WTC11 (cell line): ENCODE data around the gene FRMD4A. TPM values are rescaled to one million over a fixed set of nuclear protein-coding genes. Genes with fewer than 3 reads are reported as not detected.
A peak's percentile ranks its signal among the peaks of the same experiment; 100 is the strongest.

Source experiments
- ATAC-seq: fragments of 200-7000 bp; cut with Tn5 transposase; 2 replicates; pipeline ENCODE4 v1.10.0; 2021; ENCODE audit warnings: mild to moderate bottlenecking, moderate library complexity
- CTCF ChIA-PET: fragments of 300-600 bp; sonication (Branson Sonifier 250); formaldehyde crosslinking; loops from one replicate; lab custom pipeline; 2021; ENCODE audit warnings: antibody characterized with exemption; lab: Charles Lee
- POLR2A ChIA-PET: fragments of 350-600 bp; sonication (Branson Sonifier 250); formaldehyde crosslinking; loops from one replicate; lab custom pipeline; 2021; ENCODE audit warnings: antibody characterized with exemption; lab: Charles Lee
- DNase-seq: peaks from one replicate; pipeline ENCODE4 v3.0.0; 2021; ENCODE audit warnings: low spot score
- H3K27ac Mint-ChIP-seq: 2 replicates; pipeline ENCODE4 v1.8.0; 2021; ENCODE audit warnings: mixed read lengths
- H3K27me3 Mint-ChIP-seq: 2 replicates; pipeline ENCODE4 v1.8.0; 2021; ENCODE audit warnings: low read depth, mild to moderate bottlenecking, moderate library complexity, mixed read lengths
- H3K36me3 Mint-ChIP-seq: 2 replicates; pipeline ENCODE4 v1.8.0; 2021; ENCODE audit warnings: mixed read lengths
- H3K4me1 Mint-ChIP-seq: 2 replicates; pipeline ENCODE4 v1.8.0; 2022; ENCODE audit warnings: mixed read lengths
- H3K4me3 Mint-ChIP-seq: 2 replicates; pipeline ENCODE4 v1.8.0; 2021; ENCODE audit warnings: mild to moderate bottlenecking, moderate library complexity, mixed read lengths
- H3K9me3 Mint-ChIP-seq: 2 replicates; pipeline ENCODE4 v1.8.0; 2021; ENCODE audit warnings: mixed read lengths
- ATF1 ChIP-seq: sonication (generic); formaldehyde crosslinking; IDR thresholded peaks from 2 replicates; pipeline ENCODE4 v1.8.1; 2023; ENCODE audit warnings: mild to moderate bottlenecking, moderate library complexity, missing genetic modification reagents
- ESRRA ChIP-seq: sonication (generic); formaldehyde crosslinking; IDR thresholded peaks from 2 replicates; pipeline ENCODE4 v1.8.1; 2022; ENCODE audit warnings: mild to moderate bottlenecking, missing genetic modification reagents, borderline replicate concordance
- FOXP1 ChIP-seq: sonication (generic); formaldehyde crosslinking; IDR thresholded peaks from 2 replicates; pipeline ENCODE4 v1.8.0; 2022; ENCODE audit warnings: missing genetic modification reagents, mild to moderate bottlenecking, moderate library complexity, borderline replicate concordance
- GTF2I ChIP-seq: fragments of 250-450 bp; sonication (Bioruptor Pico); conservative IDR thresholded peaks from 2 replicates; pipeline ENCODE4 v1.4.0; 2021; ENCODE audit warnings: mild to moderate bottlenecking
- HMGA2 ChIP-seq: fragments of 250-450 bp; sonication (Bioruptor Pico); IDR thresholded peaks from 2 replicates; pipeline ENCODE4 v1.4.0; 2021; ENCODE audit warnings: mild to moderate bottlenecking, moderate library complexity
- IRF2 ChIP-seq: sonication (generic); formaldehyde crosslinking; IDR thresholded peaks from 2 replicates; pipeline ENCODE4 v1.8.0; 2022; ENCODE audit warnings: low read depth, missing genetic modification reagents, borderline replicate concordance
- PREB ChIP-seq: sonication (generic); formaldehyde crosslinking; IDR thresholded peaks from 2 replicates; pipeline ENCODE4 v1.8.1; 2022; ENCODE audit warnings: mild to moderate bottlenecking, missing genetic modification reagents, moderate library complexity, borderline replicate concordance
- TCF7 ChIP-seq: sonication (generic); formaldehyde crosslinking; IDR thresholded peaks from 2 replicates; pipeline ENCODE4 v1.8.0; 2022; ENCODE audit warnings: mild to moderate bottlenecking, low read depth, missing genetic modification reagents, moderate library complexity
- TEAD4 ChIP-seq: sonication (generic); formaldehyde crosslinking; IDR thresholded peaks from 2 replicates; pipeline ENCODE4 v1.8.0; 2022; ENCODE audit warnings: mild to moderate bottlenecking, missing genetic modification reagents
- ZNF671 ChIP-seq: fragments of 250-450 bp; sonication (Bioruptor Pico); IDR thresholded peaks from 2 replicates; pipeline ENCODE4 v1.8.0; 2021; ENCODE audit warnings: mild to moderate bottlenecking
- total RNA-seq: library from RNA; stranded (reverse); gene quantifications from 3 replicates; pipeline ENCODE4 v1.2.3, GENCODE V29; 2021
- TF ChIP-seq, protein P1 (sequence below): sonication (generic); formaldehyde crosslinking; IDR thresholded peaks from 2 replicates; pipeline ENCODE4 v1.8.0; 2022; ENCODE audit warnings: missing genetic modification reagents
- TF ChIP-seq, protein P2 (sequence below): sonication (generic); formaldehyde crosslinking; IDR thresholded peaks from 2 replicates; pipeline ENCODE4 v1.8.0; 2023; ENCODE audit warnings: missing genetic modification reagents, mild to moderate bottlenecking, borderline replicate concordance
- TF ChIP-seq, protein P3 (sequence below): sonication (generic); formaldehyde crosslinking; IDR thresholded peaks from 2 replicates; pipeline ENCODE4 v1.8.1; 2022; ENCODE audit warnings: mild to moderate bottlenecking, moderate library complexity, missing genetic modification reagents
- TF ChIP-seq, protein P4 (sequence below): sonication (generic); formaldehyde crosslinking; IDR thresholded peaks from 2 replicates; pipeline ENCODE4 v1.8.1; 2023; ENCODE audit warnings: mild to moderate bottlenecking, missing genetic modification reagents
- TF ChIP-seq, protein P5 (sequence below): sonication (generic); formaldehyde crosslinking; conservative IDR thresholded peaks from 2 replicates; pipeline ENCODE4 v1.8.1; 2022; ENCODE audit warnings: mild to moderate bottlenecking, missing genetic modification reagents

The FRMD4A gene
- total RNA-seq, 1 experiment from 2014 or later = 35.5 TPM

DNA sequence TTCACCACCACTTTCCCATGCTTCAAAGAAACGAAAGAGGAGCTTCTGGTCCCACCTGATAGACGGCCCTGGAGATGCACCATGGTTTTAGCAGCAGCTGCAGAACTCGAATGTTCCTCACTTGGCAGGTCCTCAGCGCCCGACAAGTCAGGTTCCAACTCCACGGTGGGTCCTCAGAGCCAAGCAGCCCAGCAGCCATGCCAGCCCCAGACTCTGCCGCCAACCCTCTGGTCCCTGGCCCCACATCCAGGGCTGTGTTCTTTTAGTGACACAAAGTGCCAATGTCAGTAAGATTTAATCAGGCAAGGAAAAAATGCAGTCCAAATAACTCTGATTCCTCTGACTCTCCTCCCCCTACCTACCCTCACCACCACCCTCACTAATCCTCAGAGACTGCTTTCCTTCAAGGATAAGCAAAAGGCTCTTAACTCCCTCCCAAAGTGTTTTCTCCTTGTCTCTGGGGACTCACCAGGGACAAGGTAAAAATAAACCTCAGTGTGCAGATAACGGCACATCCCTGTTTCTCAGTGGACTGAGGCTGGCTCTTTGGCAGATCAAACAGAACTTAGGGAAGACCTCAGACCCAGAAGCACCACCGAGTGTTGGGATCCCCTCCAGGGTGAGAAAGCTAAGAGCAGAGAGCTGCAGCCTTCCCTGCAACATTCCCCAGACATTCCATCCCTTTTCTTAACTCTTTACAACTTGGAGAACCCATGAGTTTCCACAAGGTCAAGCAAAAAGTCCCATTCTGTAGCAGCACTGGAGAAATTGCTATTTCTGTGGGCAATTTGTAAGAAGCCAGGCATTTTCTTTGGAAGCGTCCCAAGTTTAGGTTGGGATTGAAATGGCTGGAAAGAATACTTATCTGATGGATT lies 358.9 kb downstream of the FRMD4A start:
- Mint-ChIP-seq H3K4me1 (peaks cover 35% of the 10 kb centered on the region), H3K36me3 (no peaks in the 10 kb centered on the region), H3K27me3 (no peaks in the 10 kb centered on the region), H3K4me3 (no peak overlapping the region), H3K9me3 (no peaks in the 10 kb centered on the region), H3K27ac (peak overlapping the region; percentile 91)
- no peak for TF ChIP-seq ESRRA (CRISPR knock-in tag)
- DNase-seq (no peak), ATAC-seq (peak; percentile 64)
- CTCF ChIA-PET = no interaction called here
- POLR2A ChIA-PET = interaction anchor here (0.6 kb wide), 1 partner anchor 157 kb away, joined by 5 read pairs; no protein-coding TSS in a partner anchor

- no peak overlapping the region for H3K27ac Mint-ChIP-seq
- H3K4me1 Mint-ChIP-seq = peaks cover 33% of the 10 kb centered on the region
Measured at GRCh38 chr10:13970957-13971353, 359.8 kb downstream of the FRMD4A start.

DNA sequence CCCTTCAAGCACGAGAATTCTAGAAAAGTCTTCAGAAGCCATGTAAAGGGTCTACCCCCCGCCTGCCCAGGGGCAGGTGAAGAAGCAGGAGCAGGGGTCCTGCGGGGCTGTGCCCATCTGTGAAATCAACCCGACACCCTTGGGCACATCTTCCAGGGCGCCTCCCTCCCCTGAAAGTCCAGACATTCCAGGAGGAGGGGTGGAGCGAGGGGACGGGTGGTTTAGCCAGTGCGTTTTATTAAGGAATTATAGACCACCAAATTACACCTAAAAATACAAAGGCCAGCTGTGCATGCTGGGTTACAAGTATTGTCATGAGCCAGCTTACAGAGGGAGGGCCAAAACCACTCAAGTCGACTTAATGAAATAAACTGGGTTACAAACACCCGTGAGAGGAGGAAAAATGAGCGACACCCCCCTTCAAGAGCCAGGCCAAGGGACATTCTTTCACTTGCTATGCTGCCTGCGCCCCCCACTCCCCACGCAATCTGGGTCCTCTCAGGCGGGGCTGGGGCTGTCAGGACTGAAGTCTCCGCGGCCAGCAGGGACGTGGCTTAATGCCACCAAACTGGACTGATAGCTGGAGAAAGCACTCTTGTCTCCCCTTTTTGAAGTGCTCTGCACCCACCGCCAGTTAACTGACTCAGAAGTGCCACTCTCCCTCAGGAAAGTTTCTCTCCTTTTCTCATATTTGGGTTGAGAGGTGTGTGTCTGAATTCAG lies 360.3 kb downstream of the FRMD4A start:
- POLR2A ChIA-PET = interaction anchor here (0.6 kb wide), 1 partner anchor 159 kb away, joined by 8 read pairs; no protein-coding TSS in a partner anchor
- TF ChIP-seq ATF1 (no peak), IRF2 (CRISPR knock-in tag) (no peak), FOXP1 (CRISPR knock-in tag) (no peak), PREB (CRISPR knock-in tag) (no peak), ZNF671 (CRISPR knock-in tag) (no peak), HMGA2 (CRISPR knock-in tag) (no peak), TCF7 (CRISPR knock-in tag) (no peak), TEAD4 (CRISPR knock-in tag) (no peak)
- TF ChIP-seq, protein P1, sequence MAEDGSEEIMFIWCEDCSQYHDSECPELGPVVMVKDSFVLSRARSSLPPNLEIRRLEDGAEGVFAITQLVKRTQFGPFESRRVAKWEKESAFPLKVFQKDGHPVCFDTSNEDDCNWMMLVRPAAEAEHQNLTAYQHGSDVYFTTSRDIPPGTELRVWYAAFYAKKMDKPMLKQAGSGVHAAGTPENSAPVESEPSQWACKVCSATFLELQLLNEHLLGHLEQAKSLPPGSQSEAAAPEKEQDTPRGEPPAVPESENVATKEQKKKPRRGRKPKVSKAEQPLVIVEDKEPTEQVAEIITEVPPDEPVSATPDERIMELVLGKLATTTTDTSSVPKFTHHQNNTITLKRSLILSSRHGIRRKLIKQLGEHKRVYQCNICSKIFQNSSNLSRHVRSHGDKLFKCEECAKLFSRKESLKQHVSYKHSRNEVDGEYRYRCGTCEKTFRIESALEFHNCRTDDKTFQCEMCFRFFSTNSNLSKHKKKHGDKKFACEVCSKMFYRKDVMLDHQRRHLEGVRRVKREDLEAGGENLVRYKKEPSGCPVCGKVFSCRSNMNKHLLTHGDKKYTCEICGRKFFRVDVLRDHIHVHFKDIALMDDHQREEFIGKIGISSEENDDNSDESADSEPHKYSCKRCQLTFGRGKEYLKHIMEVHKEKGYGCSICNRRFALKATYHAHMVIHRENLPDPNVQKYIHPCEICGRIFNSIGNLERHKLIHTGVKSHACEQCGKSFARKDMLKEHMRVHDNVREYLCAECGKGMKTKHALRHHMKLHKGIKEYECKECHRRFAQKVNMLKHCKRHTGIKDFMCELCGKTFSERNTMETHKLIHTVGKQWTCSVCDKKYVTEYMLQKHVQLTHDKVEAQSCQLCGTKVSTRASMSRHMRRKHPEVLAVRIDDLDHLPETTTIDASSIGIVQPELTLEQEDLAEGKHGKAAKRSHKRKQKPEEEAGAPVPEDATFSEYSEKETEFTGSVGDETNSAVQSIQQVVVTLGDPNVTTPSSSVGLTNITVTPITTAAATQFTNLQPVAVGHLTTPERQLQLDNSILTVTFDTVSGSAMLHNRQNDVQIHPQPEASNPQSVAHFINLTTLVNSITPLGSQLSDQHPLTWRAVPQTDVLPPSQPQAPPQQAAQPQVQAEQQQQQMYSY (CRISPR knock-in tag) = no peak
- TF ChIP-seq, protein P2, sequence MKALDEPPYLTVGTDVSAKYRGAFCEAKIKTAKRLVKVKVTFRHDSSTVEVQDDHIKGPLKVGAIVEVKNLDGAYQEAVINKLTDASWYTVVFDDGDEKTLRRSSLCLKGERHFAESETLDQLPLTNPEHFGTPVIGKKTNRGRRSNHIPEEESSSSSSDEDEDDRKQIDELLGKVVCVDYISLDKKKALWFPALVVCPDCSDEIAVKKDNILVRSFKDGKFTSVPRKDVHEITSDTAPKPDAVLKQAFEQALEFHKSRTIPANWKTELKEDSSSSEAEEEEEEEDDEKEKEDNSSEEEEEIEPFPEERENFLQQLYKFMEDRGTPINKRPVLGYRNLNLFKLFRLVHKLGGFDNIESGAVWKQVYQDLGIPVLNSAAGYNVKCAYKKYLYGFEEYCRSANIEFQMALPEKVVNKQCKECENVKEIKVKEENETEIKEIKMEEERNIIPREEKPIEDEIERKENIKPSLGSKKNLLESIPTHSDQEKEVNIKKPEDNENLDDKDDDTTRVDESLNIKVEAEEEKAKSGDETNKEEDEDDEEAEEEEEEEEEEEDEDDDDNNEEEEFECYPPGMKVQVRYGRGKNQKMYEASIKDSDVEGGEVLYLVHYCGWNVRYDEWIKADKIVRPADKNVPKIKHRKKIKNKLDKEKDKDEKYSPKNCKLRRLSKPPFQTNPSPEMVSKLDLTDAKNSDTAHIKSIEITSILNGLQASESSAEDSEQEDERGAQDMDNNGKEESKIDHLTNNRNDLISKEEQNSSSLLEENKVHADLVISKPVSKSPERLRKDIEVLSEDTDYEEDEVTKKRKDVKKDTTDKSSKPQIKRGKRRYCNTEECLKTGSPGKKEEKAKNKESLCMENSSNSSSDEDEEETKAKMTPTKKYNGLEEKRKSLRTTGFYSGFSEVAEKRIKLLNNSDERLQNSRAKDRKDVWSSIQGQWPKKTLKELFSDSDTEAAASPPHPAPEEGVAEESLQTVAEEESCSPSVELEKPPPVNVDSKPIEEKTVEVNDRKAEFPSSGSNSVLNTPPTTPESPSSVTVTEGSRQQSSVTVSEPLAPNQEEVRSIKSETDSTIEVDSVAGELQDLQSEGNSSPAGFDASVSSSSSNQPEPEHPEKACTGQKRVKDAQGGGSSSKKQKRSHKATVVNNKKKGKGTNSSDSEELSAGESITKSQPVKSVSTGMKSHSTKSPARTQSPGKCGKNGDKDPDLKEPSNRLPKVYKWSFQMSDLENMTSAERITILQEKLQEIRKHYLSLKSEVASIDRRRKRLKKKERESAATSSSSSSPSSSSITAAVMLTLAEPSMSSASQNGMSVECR = no peak
- TF ChIP-seq, protein P3, sequence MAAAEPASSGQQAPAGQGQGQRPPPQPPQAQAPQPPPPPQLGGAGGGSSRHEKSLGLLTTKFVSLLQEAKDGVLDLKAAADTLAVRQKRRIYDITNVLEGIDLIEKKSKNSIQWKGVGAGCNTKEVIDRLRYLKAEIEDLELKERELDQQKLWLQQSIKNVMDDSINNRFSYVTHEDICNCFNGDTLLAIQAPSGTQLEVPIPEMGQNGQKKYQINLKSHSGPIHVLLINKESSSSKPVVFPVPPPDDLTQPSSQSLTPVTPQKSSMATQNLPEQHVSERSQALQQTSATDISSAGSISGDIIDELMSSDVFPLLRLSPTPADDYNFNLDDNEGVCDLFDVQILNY (CRISPR knock-in tag) = no peak
- no peak overlapping the region for H3K4me3 Mint-ChIP-seq
- CTCF ChIA-PET = no interaction called here
- no peak; the same call in none of the 2 replicates for ATAC-seq
- no peaks in the 10 kb centered on the region for H3K27me3 Mint-ChIP-seq
- DNase-seq = no peak
- no peaks in the 10 kb centered on the region for H3K36me3 Mint-ChIP-seq
- no peak overlapping the region for H3K27ac Mint-ChIP-seq
- H3K4me1 Mint-ChIP-seq = peaks cover 33% of the 10 kb centered on the region
- H3K9me3 Mint-ChIP-seq = no peaks in the 10 kb centered on the region

More at GRCh38 chr10:13970957-13971353, 359.8 kb downstream of the FRMD4A start:
- no peak overlapping the region for H3K4me3 Mint-ChIP-seq
- no peaks in the 10 kb centered on the region for H3K27me3 Mint-ChIP-seq
- CTCF ChIA-PET = no interaction called here
- no peak for TF ChIP-seq GTF2I (CRISPR knock-in tag)
- TF ChIP-seq, protein P4, sequence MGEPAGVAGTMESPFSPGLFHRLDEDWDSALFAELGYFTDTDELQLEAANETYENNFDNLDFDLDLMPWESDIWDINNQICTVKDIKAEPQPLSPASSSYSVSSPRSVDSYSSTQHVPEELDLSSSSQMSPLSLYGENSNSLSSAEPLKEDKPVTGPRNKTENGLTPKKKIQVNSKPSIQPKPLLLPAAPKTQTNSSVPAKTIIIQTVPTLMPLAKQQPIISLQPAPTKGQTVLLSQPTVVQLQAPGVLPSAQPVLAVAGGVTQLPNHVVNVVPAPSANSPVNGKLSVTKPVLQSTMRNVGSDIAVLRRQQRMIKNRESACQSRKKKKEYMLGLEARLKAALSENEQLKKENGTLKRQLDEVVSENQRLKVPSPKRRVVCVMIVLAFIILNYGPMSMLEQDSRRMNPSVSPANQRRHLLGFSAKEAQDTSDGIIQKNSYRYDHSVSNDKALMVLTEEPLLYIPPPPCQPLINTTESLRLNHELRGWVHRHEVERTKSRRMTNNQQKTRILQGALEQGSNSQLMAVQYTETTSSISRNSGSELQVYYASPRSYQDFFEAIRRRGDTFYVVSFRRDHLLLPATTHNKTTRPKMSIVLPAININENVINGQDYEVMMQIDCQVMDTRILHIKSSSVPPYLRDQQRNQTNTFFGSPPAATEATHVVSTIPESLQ (CRISPR knock-in tag) = no peak
- TF ChIP-seq, protein P5, sequence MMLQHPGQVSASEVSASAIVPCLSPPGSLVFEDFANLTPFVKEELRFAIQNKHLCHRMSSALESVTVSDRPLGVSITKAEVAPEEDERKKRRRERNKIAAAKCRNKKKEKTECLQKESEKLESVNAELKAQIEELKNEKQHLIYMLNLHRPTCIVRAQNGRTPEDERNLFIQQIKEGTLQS (CRISPR knock-in tag) = no peak
- TF ChIP-seq, all 79 proteins: peak for 0
- no peaks in the 10 kb centered on the region for H3K9me3 Mint-ChIP-seq
- no peaks in the 10 kb centered on the region for H3K36me3 Mint-ChIP-seq
- POLR2A ChIA-PET = interaction anchor here (0.6 kb wide), 2 partner anchors 156 to 160 kb away, joined by 5 to 8 read pairs; no protein-coding TSS in a partner anchor
- ATAC-seq = no peak
- no peak for DNase-seq
